ENCODE measurements around the gene RTRAF. TPM values are rescaled to one million over a fixed set of nuclear protein-coding genes. Genes with fewer than 3 reads are reported as not detected.

RTRAF gene
- total RNA-seq, 1 experiment from 2014 or later: 282 TPM

GRCh38 chr14:52048641-52049204, 59.4 kb downstream of the RTRAF start:
- no peaks in the 10 kb centered on the region for H3K36me3 Mint-ChIP-seq
- no peak for ATAC-seq

GRCh38 chr14:52049271-52049670, 59.9 kb downstream of the RTRAF start:
- CTCF ChIA-PET: no interaction called here
- H3K27me3 Mint-ChIP-seq (ENCODE audit: low read depth): no peaks in the 10 kb centered on the region
- TF ChIP-seq TEAD4 (CRISPR knock-in tag; IDR thresholded peaks at IDR 0.05): no peak
- peaks cover 14% of the 10 kb centered on the region for H3K4me1 Mint-ChIP-seq
- no peak overlapping the region for H3K27ac Mint-ChIP-seq
- DNase-seq (ENCODE audit: low spot score) (no peak), ATAC-seq (no peak)
- no peaks in the 10 kb centered on the region for H3K36me3 Mint-ChIP-seq
- no peak overlapping the region for H3K4me3 Mint-ChIP-seq
- POLR2A ChIA-PET: no interaction called here
- H3K9me3 Mint-ChIP-seq: no peaks in the 10 kb centered on the region

More at GRCh38 chr14:52048641-52049204, 59.4 kb downstream of the RTRAF start:
- Mint-ChIP-seq H3K27me3 (ENCODE audit: low read depth) (no peaks in the 10 kb centered on the region), H3K27ac (no peak overlapping the region), H3K9me3 (no peaks in the 10 kb centered on the region), H3K4me3 (no peak overlapping the region), H3K4me1 (peaks cover 16% of the 10 kb centered on the region)
- ChIA-PET POLR2A (no interaction called here), CTCF (interaction anchor here (6.4 kb wide), 1 partner anchor 22 kb away, joined by 55 read pairs; the partner anchor contains the start of gene NID2)
- TF ChIP-seq MYBL2 (CRISPR knock-in tag; IDR thresholded peaks at IDR 0.05) (no peak), CREB1 (CRISPR knock-in tag; IDR thresholded peaks at IDR 0.05) (no peak), ELF4 (CRISPR knock-in tag; IDR thresholded peaks at IDR 0.05; ENCODE audit: low read depth) (no peak)
- TF ChIP-seq, protein P1, sequence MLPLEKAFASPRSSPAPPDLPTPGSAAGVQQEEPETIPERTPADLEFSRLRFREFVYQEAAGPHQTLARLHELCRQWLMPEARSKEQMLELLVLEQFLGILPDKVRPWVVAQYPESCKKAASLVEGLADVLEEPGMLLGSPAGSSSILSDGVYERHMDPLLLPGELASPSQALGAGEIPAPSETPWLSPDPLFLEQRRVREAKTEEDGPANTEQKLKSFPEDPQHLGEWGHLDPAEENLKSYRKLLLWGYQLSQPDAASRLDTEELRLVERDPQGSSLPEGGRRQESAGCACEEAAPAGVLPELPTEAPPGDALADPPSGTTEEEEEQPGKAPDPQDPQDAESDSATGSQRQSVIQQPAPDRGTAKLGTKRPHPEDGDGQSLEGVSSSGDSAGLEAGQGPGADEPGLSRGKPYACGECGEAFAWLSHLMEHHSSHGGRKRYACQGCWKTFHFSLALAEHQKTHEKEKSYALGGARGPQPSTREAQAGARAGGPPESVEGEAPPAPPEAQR (CRISPR knock-in tag; IDR thresholded peaks at IDR 0.05): no peak
- DNase-seq (ENCODE audit: low spot score): no peak

DNA sequence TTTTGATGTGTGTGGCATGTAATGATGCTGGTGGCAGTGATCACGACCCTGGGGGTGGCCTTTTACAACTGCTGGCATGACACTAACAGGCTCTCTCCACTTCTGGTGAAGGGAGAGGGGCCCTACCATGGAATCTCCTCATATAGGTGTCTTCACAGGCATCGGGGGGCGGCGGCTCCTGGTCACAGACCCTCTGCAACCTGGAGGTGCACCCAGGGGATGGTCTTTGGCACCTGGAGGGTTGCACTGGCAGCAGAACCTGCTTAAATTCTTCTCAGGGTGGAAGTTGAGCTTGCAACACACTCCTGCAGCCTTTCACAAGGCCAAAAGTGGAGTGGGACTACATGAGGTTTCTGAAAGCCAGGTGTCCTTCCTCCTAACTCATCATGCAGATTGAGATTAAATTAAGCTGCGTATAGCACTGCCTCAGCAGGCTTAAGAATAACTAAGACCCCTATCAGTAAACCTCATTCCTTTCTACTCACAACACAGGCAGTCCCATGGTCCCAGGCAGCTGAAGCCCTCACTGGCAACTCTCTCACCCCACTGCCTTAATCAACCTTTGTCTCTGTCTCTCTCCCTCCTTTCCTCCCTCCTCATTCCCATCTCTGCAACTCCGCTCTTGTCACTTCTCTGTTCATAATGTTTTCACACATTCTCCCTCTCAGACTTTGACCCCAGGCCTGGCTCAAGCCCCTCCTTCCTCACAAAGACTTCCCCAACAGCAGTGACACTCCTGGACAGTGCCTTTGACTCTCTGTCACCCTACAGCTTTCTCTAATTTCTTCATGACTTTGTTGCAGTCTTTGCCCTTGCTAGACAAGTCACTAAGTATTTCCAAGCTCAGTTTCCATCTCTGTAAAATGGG, 60.6 kb downstream of the RTRAF start:
- Mint-ChIP-seq H3K36me3 (no peaks in the 10 kb centered on the region), H3K9me3 (no peaks in the 10 kb centered on the region), H3K27me3 (ENCODE audit: low read depth) (no peaks in the 10 kb centered on the region), H3K4me1 (peaks cover 14% of the 10 kb centered on the region), H3K4me3 (no peak overlapping the region), H3K27ac (no peak overlapping the region)
- ChIA-PET POLR2A (no interaction called here), CTCF (interaction anchor here (2.2 kb wide), 1 partner anchor 20 kb away, joined by 6 read pairs; the partner anchor contains the start of gene NID2)
- DNase-seq (ENCODE audit: low spot score) (no peak), ATAC-seq (no peak)
- TF ChIP-seq MYBL2 (CRISPR knock-in tag; IDR thresholded peaks at IDR 0.05) (no peak), HMGA2 (CRISPR knock-in tag; IDR thresholded peaks at IDR 0.05) (no peak), TP53 (CRISPR knock-in tag; IDR thresholded peaks at IDR 0.05) (no peak), E2F5 (CRISPR knock-in tag; IDR thresholded peaks at IDR 0.05) (no peak), FOXP1 (CRISPR knock-in tag; IDR thresholded peaks at IDR 0.05; ENCODE audit: borderline replicate concordance) (no peak), CREB1 (CRISPR knock-in tag; IDR thresholded peaks at IDR 0.05) (no peak), NFYB (CRISPR knock-in tag; conservative IDR thresholded peaks at IDR 0.05; ENCODE audit: low read depth) (no peak), ELF4 (CRISPR knock-in tag; IDR thresholded peaks at IDR 0.05; ENCODE audit: low read depth) (no peak), PRDM15 (CRISPR knock-in tag; IDR thresholded peaks at IDR 0.05) (no peak), ZMAT4 (CRISPR knock-in tag; IDR thresholded peaks at IDR 0.05) (no peak), IRF1 (CRISPR knock-in tag; IDR thresholded peaks at IDR 0.05) (no peak), ZNF416 (CRISPR knock-in tag; IDR thresholded peaks at IDR 0.05) (no peak), SP1 (CRISPR knock-in tag; conservative IDR thresholded peaks at IDR 0.05) (no peak), NFE2L1 (CRISPR knock-in tag; IDR thresholded peaks at IDR 0.05) (no peak), SMAD4 (CRISPR knock-in tag; IDR thresholded peaks at IDR 0.05) (no peak), ETV6 (CRISPR knock-in tag; IDR thresholded peaks at IDR 0.05) (no peak)
- TF ChIP-seq, protein P1 (CRISPR knock-in tag; IDR thresholded peaks at IDR 0.05): no peak
- TF ChIP-seq, protein P2, sequence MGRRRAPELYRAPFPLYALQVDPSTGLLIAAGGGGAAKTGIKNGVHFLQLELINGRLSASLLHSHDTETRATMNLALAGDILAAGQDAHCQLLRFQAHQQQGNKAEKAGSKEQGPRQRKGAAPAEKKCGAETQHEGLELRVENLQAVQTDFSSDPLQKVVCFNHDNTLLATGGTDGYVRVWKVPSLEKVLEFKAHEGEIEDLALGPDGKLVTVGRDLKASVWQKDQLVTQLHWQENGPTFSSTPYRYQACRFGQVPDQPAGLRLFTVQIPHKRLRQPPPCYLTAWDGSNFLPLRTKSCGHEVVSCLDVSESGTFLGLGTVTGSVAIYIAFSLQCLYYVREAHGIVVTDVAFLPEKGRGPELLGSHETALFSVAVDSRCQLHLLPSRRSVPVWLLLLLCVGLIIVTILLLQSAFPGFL (CRISPR knock-in tag; IDR thresholded peaks at IDR 0.05; ENCODE audit: borderline replicate concordance): no peak

All from WTC11 (cell line).